SK-N-MC (cell line): ENCODE results near the gene NUDCD2.

Source experiments
- EZH2 ChIP-seq: fragments of 200-600 bp; sonication (generic); IDR thresholded peaks from one replicate; pipeline ENCODE4 v1.6.1; 2017; ENCODE audit warnings: antibody characterized with exemption
- FOXP2 ChIP-seq: optimal IDR thresholded peaks from 2 replicates; pipeline ENCODE3; 2011; ENCODE audit warnings: mild to moderate bottlenecking, moderate library complexity; ENCODE audit not compliant: insufficient read depth; ENCODE audit errors: extremely low read length, control extremely low read depth
- POLR2AphosphoS5 ChIP-seq: IDR thresholded peaks from 2 replicates; pipeline ENCODE4 v1.6.1; 2012; ENCODE audit warnings: mild to moderate bottlenecking, low read depth, low read length, borderline replicate concordance

DNA sequence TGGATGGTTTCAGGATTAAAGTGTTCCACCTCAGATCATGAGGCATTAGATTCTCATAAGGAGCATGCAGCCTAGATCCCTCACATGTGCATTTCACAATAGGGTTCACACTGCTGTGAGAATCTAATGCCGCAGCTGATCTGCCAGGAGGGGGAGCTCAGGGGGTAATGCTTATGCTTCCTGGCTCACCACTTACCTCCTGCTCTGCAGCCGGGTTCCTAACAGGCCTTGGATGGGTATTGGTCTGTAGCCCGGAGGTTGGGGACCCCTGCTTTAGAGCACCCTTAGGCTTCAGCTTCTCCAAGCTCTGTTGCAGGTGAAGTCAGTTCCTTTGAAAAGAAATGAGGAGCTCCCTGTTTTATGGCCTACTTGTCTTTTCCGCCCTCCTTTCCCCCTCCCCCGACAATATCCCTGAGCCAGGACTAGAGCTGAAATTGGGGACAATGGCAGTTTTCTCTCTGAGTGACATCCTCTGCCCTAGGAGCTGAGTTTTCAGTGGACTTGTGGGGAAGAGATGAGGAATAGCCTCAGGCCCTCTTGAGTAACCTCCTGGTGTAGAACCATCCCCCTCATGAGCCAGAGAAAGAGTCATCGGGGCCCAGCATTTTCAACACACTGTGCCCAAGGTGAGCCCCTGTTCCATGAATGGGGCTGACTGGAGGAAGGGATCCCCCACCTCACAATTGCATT lies 29.3 kb upstream of the NUDCD2 start:
- TF ChIP-seq POLR2AphosphoS5: no peak
- no peak for TF ChIP-seq EZH2
- no peak for TF ChIP-seq FOXP2
